ENCODE measurements around the gene MFSD2A.

DNA sequence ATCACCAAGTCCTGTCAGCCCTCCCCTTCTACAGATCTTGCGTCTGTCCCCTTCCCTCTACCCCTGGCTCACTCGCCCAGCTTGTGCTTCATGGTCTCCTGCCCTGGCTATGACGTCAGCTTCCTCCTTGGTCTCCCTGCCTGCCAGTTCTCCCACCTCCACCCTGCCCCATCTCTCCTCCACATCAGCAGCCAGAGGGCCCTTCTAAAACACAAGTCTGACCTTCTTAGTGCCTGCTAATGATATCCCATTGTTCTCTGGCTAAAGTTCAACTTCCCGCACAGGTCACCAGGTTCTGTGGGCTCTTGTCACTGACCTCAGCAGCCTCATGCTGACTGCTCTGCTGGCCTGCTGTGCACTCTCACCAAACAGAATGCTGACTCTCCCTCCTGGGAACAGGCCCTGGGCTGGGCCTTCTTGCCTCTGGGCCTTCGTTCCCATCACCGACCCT is 28.6 kb upstream of the MFSD2A start:
- no peak for TF ChIP-seq CTCF (conservative IDR thresholded peaks at IDR 0.05; ENCODE audit: low read depth, low read length)
- no peak for TF ChIP-seq EZH2phosphoT487 (IDR thresholded peaks at IDR 0.05; ENCODE audit: borderline replicate concordance, low read length)

Measured in PC-3 (cell line).